Sciatic nerve (tissue), 1 donor: ENCODE results near the gene EFNB2. TPM values are rescaled to one million over a fixed set of nuclear protein-coding genes. Genes with fewer than 3 reads are reported as not detected.

Experiments used
- total RNA-seq: library from RNA; stranded (reverse); fragmentation: NEBNext Ultra II Directional; extraction: Animal tissue kit (Norgen Biotek cat#: 25700); gene quantifications from one replicate; pipeline ENCODE4 v1.2.1, GENCODE V29; 2021
- donor health status: DM: no; HTN: no; CAD: no.

The EFNB2 gene
- total RNA-seq, 1 donor from 2014 or later = 37.0 TPM

Other genes with a start within 250 kb of the EFNB2 start
- 150 TPM for gene ARGLU1, start 32.5 kb upstream of the EFNB2 start, total RNA-seq